Gastroesophageal sphincter (tissue), 4 donors: ENCODE measurements around the gene RHEBL1. TPM values are rescaled to one million over a fixed set of nuclear protein-coding genes. Genes with fewer than 3 reads are reported as not detected.

ENCODE experiments used
- ATAC-seq: fragments of 150-250 bp; one replicate; pipeline ENCODE4 v1.9.1; 2016; ENCODE audit warnings: mild to moderate bottlenecking, moderate library complexity
- H3K27ac ChIP-seq, 4 donors: fragments of 200-600 bp; sonication (generic) in 3 of 4; 1 replicate in 3 of 4; 2 replicates in 1 of 4; pipeline ENCODE4 v1.5.1; 2016 to 2019
- H3K27me3 ChIP-seq: fragments of 200-600 bp; sonication (generic); one replicate; pipeline ENCODE4 v1.5.1; 2019
- H3K36me3 ChIP-seq, 2 donors: fragments of 200-600 bp; sonication (generic); one replicate each; pipeline ENCODE4 v1.5.1; 2019; ENCODE audit warnings: control low read depth in 1 of 2
- H3K4me1 ChIP-seq, 3 donors: fragments of 200-600 bp; sonication (generic); 1 replicate in 2 of 3; 2 replicates in 1 of 3; pipeline ENCODE4 v1.5.1; 2016 to 2019; ENCODE audit warnings: control low read depth in 2 of 3
- H3K4me3 ChIP-seq, 2 donors: fragments of 200-600 bp; sonication (generic); one replicate each; pipeline ENCODE4 v1.5.1; 2019; ENCODE audit warnings: mild to moderate bottlenecking in 1 of 2, moderate library complexity in 1 of 2
- H3K9me3 ChIP-seq, 3 donors: fragments of 200-600 bp; sonication (generic); one replicate each; pipeline ENCODE4 v1.5.1; 2017 to 2019; ENCODE audit warnings: control low read depth in 2 of 3
- CTCF ChIP-seq, 4 experiments: fragments of 200-600 bp in 2 of 4; fragments of 450-650 bp in 2 of 4; sonication (generic) in 1 of 4; IDR thresholded peaks; one replicate each; pipeline ENCODE4 v1.5.1; 2017 to 2019; ENCODE audit warnings: antibody characterized with exemption in 4 of 4, mild to moderate bottlenecking in 2 of 4, moderate library complexity in 2 of 4
- EP300 ChIP-seq: sonication (generic); formaldehyde crosslinking; IDR thresholded peaks from one replicate; pipeline ENCODE4 v1.6.1; 2017; ENCODE audit warnings: antibody characterized with exemption, mild to moderate bottlenecking
- POLR2A ChIP-seq, 2 donors: fragments of 450-650 bp; IDR thresholded peaks; one replicate each; pipeline ENCODE4 v1.6.1; 2017; ENCODE audit warnings: antibody characterized with exemption in 2 of 2, mild to moderate bottlenecking in 2 of 2, moderate library complexity in 1 of 2
- POLR2AphosphoS5 ChIP-seq: sonication (generic); formaldehyde crosslinking; IDR thresholded peaks from one replicate; pipeline ENCODE4 v1.6.1; 2017; ENCODE audit warnings: antibody characterized with exemption
- WGBS, 2 donors: methylation state at CpG; one replicate each; pipeline ENCODE4 v1.1.5; 2018; ENCODE audit warnings: low coverage in 1 of 2; 5-methylcytosine and 5-hydroxymethylcytosine counted together
- total RNA-seq, 4 donors: library from RNA; depleted of rRNA; stranded (reverse); fragments of >200 nt; gene quantifications; one replicate each; pipeline ENCODE4 v1.1.0, GENCODE V29; 2016

Gene RHEBL1
- total RNA-seq, 4 donors from 2014 or later, result 0.35 TPM; not detected in 3

GRCh38 chr12:49051777-49052438 lies 17.9 kb downstream of the RHEBL1 start:
- no peak for ATAC-seq

GRCh38 chr12:49051373-49051764 lies 18.4 kb downstream of the RHEBL1 start:
- TF ChIP-seq POLR2A (IDR thresholded peaks at IDR 0.05), result no peak
- no peak for TF ChIP-seq EP300
- TF ChIP-seq POLR2AphosphoS5, result no peak
- TF ChIP-seq CTCF (IDR thresholded peaks at IDR 0.05), result no peak
- H3K4me1 ChIP-seq, result peaks cover 0 to 24% (median 12%) of the 10 kb centered on the region in 3 donors
- H3K36me3 ChIP-seq, result peaks cover 0 to 91% of the 10 kb centered on the region in 2 donors
- H3K9me3 ChIP-seq, result no peaks in the 10 kb centered on the region
- ATAC-seq, result no peak
- no peaks in the 10 kb centered on the region for H3K27me3 ChIP-seq
- H3K4me3 ChIP-seq, result no peak overlapping the region
- 74 to 80% methylated on average over 1 to 4 of the region's 18 CpGs for WGBS, 2 donors
- H3K27ac ChIP-seq, result no peak overlapping the region

More at GRCh38 chr12:49051777-49052438, 17.9 kb downstream of the RHEBL1 start:
- no peak overlapping the region for H3K4me3 ChIP-seq
- TF ChIP-seq CTCF (IDR thresholded peaks at IDR 0.05) (no peak), POLR2A (IDR thresholded peaks at IDR 0.05) (no peak), POLR2AphosphoS5 (no peak), EP300 (no peak)
- H3K27ac ChIP-seq, result no peak overlapping the region
- no peaks in the 10 kb centered on the region for H3K9me3 ChIP-seq
- H3K4me1 ChIP-seq, result peaks cover 0 to 29% (median 18%) of the 10 kb centered on the region in 3 donors
- peaks cover 0 to 85% of the 10 kb centered on the region in 2 donors for H3K36me3 ChIP-seq
- WGBS, 2 donors, result 76 to 83% methylated on average over 16 to 17 of the region's 20 CpGs
- H3K27me3 ChIP-seq, result no peaks in the 10 kb centered on the region

GRCh38 chr12:49050507-49051372 lies 19.0 kb downstream of the RHEBL1 start:
- Histone ChIP-seq H3K4me3 (no peak overlapping the region), H3K36me3 (peaks cover 0 to 97% of the 10 kb centered on the region in 2 donors), H3K4me1 (peaks cover 0 to 18% (median 8%) of the 10 kb centered on the region in 3 donors), H3K27ac (no peak overlapping the region), H3K9me3 (no peaks in the 10 kb centered on the region), H3K27me3 (no peaks in the 10 kb centered on the region)
- 74 to 84% methylated on average over 6 to 8 of the region's 13 CpGs for WGBS, 2 donors
- TF ChIP-seq POLR2AphosphoS5 (no peak), POLR2A (IDR thresholded peaks at IDR 0.05) (no peak), CTCF (IDR thresholded peaks at IDR 0.05) (no peak), EP300 (no peak)
- ATAC-seq, result no peak

GRCh38 chr12:49049566-49050224 lies 20.1 kb downstream of the RHEBL1 start:
- Histone ChIP-seq H3K9me3 (no peaks in the 10 kb centered on the region), H3K27me3 (no peaks in the 10 kb centered on the region), H3K4me1 (peaks cover 0 to 7% (median 0%) of the 10 kb centered on the region in 3 donors), H3K27ac (no peak overlapping the region), H3K36me3 (peaks cover 0 to 100% of the 10 kb centered on the region in 2 donors), H3K4me3 (no peak overlapping the region)
- ATAC-seq, result no peak
- TF ChIP-seq POLR2AphosphoS5 (no peak), POLR2A (IDR thresholded peaks at IDR 0.05) (no peak), EP300 (no peak)
- WGBS, 2 donors, result 66% methylated on average over 10 of the region's 20 CpGs; no CpG with 5 or more reads in 1 of the 2 donors

- Histone ChIP-seq H3K4me1 (no peaks in the 10 kb centered on the region), H3K4me3 (no peak overlapping the region), H3K27ac (no peak overlapping the region), H3K36me3 (peaks cover 0 to 100% of the 10 kb centered on the region in 2 donors), H3K9me3 (no peaks in the 10 kb centered on the region), H3K27me3 (no peaks in the 10 kb centered on the region)
- ATAC-seq, result no peak
- 40 to 92% methylated on average over 1 to 6 of the region's 10 CpGs for WGBS, 2 donors
- TF ChIP-seq POLR2AphosphoS5 (no peak), POLR2A (IDR thresholded peaks at IDR 0.05) (no peak), EP300 (no peak), CTCF (IDR thresholded peaks at IDR 0.05) (no peak)
Observed at GRCh38 chr12:49048953-49049352, 20.8 kb downstream of the RHEBL1 start.
